Activated CD8-positive, alpha-beta T cell treated with anti-CD3 and anti-CD28 coated beads for 36 hours (primary cell): Measurements from ENCODE around the gene SSBP3. TPM values are rescaled to one million over a fixed set of nuclear protein-coding genes. Genes with fewer than 3 reads are reported as not detected.

Source experiments
- ATAC-seq: fragments of 200-7000 bp; cut with Tn5 transposase; one replicate; pipeline ENCODE4 v1.10.0; 2021; ENCODE audit warnings: mild to moderate bottlenecking, moderate library complexity
- CTCF ChIA-PET: fragments of 350-600 bp; sonication (Branson Sonifier 250); formaldehyde crosslinking; loops from one replicate; lab custom pipeline; 2021; ENCODE audit warnings: antibody characterized with exemption; lab: Charles Lee
- POLR2A ChIA-PET: fragments of 350-600 bp; sonication (Branson Sonifier 250); formaldehyde crosslinking; loops from one replicate; lab custom pipeline; 2021; ENCODE audit warnings: antibody characterized with exemption; lab: Charles Lee
- DNase-seq: peaks from one replicate; pipeline ENCODE4 v3.0.0-alpha.2; 2020
- H3K27ac Mint-ChIP-seq: one replicate; pipeline ENCODE4 v1.8.0; 2021; ENCODE audit warnings: mild to moderate bottlenecking, mixed read lengths
- H3K27me3 Mint-ChIP-seq: one replicate; pipeline ENCODE4 v1.8.0; 2021; ENCODE audit warnings: mixed read lengths
- H3K36me3 Mint-ChIP-seq: one replicate; pipeline ENCODE4 v1.8.0; 2021; ENCODE audit warnings: low read depth, mixed read lengths
- H3K4me1 Mint-ChIP-seq: one replicate; pipeline ENCODE4 v1.8.0; 2021; ENCODE audit warnings: low read depth, mixed read lengths
- H3K4me3 Mint-ChIP-seq: one replicate; pipeline ENCODE4 v1.8.0; 2021; ENCODE audit warnings: mild to moderate bottlenecking, moderate library complexity, mixed read lengths
- H3K9me3 Mint-ChIP-seq: one replicate; pipeline ENCODE4 v1.8.0; 2021; ENCODE audit warnings: mixed read lengths
- intact Hi-C: fragments of 100-400 bp; cut with micrococcal nuclease; formaldehyde crosslinking; loops from one replicate; pipeline ENCODE4 v1.10.0; 2022
- total RNA-seq, 2 experiments: library from RNA; stranded (reverse); gene quantifications; one replicate each; pipeline ENCODE4 v1.2.3, GENCODE V29; 2021
- TF ChIP-seq, protein P1 (sequence below): fragments of 200-600 bp; IDR thresholded peaks from one replicate; pipeline ENCODE4 v1.8.0; 2022; ENCODE audit warnings: antibody characterized with exemption, mild to moderate bottlenecking

SSBP3 gene
- total RNA-seq, 2 experiments from 2014 or later, result 62.6 to 67.8 TPM

GRCh38 chr1:54335011-54335754 lies 71.0 kb downstream of the SSBP3 start:
- TF ChIP-seq, protein P1, sequence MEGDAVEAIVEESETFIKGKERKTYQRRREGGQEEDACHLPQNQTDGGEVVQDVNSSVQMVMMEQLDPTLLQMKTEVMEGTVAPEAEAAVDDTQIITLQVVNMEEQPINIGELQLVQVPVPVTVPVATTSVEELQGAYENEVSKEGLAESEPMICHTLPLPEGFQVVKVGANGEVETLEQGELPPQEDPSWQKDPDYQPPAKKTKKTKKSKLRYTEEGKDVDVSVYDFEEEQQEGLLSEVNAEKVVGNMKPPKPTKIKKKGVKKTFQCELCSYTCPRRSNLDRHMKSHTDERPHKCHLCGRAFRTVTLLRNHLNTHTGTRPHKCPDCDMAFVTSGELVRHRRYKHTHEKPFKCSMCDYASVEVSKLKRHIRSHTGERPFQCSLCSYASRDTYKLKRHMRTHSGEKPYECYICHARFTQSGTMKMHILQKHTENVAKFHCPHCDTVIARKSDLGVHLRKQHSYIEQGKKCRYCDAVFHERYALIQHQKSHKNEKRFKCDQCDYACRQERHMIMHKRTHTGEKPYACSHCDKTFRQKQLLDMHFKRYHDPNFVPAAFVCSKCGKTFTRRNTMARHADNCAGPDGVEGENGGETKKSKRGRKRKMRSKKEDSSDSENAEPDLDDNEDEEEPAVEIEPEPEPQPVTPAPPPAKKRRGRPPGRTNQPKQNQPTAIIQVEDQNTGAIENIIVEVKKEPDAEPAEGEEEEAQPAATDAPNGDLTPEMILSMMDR, result no peak
- no peaks in the 10 kb centered on the region for H3K27me3 Mint-ChIP-seq
- H3K4me3 Mint-ChIP-seq, result no peak overlapping the region
- no peak overlapping the region for H3K27ac Mint-ChIP-seq
- H3K4me1 Mint-ChIP-seq, result peaks cover 55% of the 10 kb centered on the region
- ATAC-seq (no peak), DNase-seq (no peak)
- H3K9me3 Mint-ChIP-seq, result no peaks in the 10 kb centered on the region
- POLR2A ChIA-PET, result interaction anchor here (1.0 kb wide), 1 partner anchor 9 kb away, joined by 3 read pairs; no protein-coding TSS in a partner anchor
- CTCF ChIA-PET, result interaction anchor here (1.5 to 1.9 kb wide), 3 partner anchors 22 to 40 kb away, joined by 3 to 4 read pairs (median 4); no protein-coding TSS in a partner anchor
- intact Hi-C loops, result no loop called here
- peaks cover 5% of the 10 kb centered on the region for H3K36me3 Mint-ChIP-seq

GRCh38 chr1:54332781-54333585 lies 73.2 kb downstream of the SSBP3 start:
- no peaks in the 10 kb centered on the region for H3K27me3 Mint-ChIP-seq
- intact Hi-C loops, result no loop called here
- H3K4me3 Mint-ChIP-seq, result no peak overlapping the region
- no peaks in the 10 kb centered on the region for H3K9me3 Mint-ChIP-seq
- ATAC-seq, result peak; percentile 39
- CTCF ChIA-PET, result interaction anchor here (0.8 to 0.9 kb wide), 2 partner anchors 11 to 23 kb away, joined by 3 read pairs; no protein-coding TSS in a partner anchor
- peaks cover 53% of the 10 kb centered on the region for H3K4me1 Mint-ChIP-seq
- TF ChIP-seq, protein P1, result no peak
- POLR2A ChIA-PET, result interaction anchor here (0.7 kb wide), 1 partner anchor 12 kb away, joined by 3 read pairs; no protein-coding TSS in a partner anchor
- peaks cover 1% of the 10 kb centered on the region for H3K36me3 Mint-ChIP-seq
- H3K27ac Mint-ChIP-seq, result no peak overlapping the region
- DNase-seq, result peak; percentile 34

DNA sequence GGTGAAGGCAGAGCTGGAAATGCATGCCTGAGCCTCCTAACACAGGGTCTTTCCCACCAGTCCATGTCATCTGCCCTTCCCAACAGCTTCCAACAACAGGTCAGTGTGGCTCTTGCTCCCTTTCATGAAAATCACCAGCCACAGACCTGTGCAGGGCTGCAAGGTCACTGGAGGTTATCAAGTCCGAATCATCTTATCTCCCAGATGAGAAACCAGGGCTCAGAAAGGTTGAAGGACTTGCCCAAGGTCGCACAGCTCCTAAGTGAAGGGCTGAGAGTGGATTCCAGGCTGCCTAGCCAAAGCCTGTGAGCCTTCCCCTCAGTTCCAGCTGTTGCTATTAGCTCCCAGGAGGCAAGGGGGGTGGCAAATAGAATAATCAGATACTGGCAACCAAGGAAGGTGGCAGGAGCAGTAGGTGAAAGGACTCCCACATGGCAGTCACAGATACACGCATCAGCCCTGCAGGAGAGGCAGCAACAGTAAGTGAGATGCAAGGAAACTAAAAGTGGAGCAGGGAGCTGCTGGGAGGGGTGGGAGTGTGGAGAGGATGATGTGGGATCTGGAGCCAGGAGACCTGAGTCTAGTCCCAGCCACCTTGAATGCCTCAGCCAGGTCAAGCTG lies 74.2 kb downstream of the SSBP3 start:
- Mint-ChIP-seq H3K27ac (peak overlapping the region; percentile 55), H3K4me3 (no peak overlapping the region), H3K36me3 (no peaks in the 10 kb centered on the region), H3K9me3 (no peaks in the 10 kb centered on the region), H3K4me1 (peaks cover 59% of the 10 kb centered on the region), H3K27me3 (no peaks in the 10 kb centered on the region)
- POLR2A ChIA-PET, result interaction anchor here (0.7 to 1.2 kb wide), 3 partner anchors 11 to 20 kb away, joined by 3 read pairs; no protein-coding TSS in a partner anchor
- CTCF ChIA-PET, result no interaction called here
- ATAC-seq (no peak), DNase-seq (no peak)
- TF ChIP-seq, protein P1, result no peak
- intact Hi-C loops, result no loop called here

DNA sequence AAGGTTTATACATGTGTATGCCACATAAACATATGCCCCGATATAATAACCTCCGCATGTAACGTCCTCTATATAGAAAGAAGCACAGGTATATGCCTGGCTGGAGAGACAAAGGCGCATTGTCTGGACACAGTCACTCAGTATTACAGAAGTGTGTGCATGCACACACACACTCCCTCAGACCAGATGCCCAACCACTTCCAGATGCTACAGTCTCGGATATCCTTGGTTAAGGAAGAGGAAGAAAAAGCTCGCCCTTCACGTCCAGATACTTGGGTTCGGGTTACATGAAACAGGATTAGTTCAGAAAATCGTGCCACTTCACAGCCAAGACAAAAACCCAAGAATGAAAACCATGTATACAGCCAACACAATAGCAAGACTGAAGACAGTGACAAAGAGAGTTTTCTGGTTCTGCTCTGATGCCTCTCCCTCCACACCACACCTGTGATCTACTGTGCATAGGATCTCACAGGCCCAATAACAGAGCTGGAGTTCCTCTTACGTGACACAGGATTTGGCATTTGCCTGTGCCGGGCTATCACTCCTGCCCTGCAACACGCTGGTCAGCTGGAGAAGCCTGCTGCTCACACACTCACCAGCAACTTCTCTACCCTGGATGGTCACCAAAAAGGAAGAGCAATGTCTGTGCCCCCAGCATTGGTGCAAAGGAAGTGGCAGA lies 75.0 kb downstream of the SSBP3 start:
- ATAC-seq (no peak), DNase-seq (no peak)
- Mint-ChIP-seq H3K9me3 (no peaks in the 10 kb centered on the region), H3K36me3 (no peaks in the 10 kb centered on the region), H3K4me1 (peaks cover 60% of the 10 kb centered on the region), H3K27me3 (no peaks in the 10 kb centered on the region), H3K4me3 (no peak overlapping the region), H3K27ac (no peak overlapping the region)
- intact Hi-C loops, result no loop called here
- POLR2A ChIA-PET, result interaction anchor here (0.7 to 1.2 kb wide), 2 partner anchors 14 to 20 kb away, joined by 3 read pairs; no protein-coding TSS in a partner anchor
- CTCF ChIA-PET, result no interaction called here
- TF ChIP-seq, protein P1, result no peak
